ENCODE results near the gene MMP10.

DNA sequence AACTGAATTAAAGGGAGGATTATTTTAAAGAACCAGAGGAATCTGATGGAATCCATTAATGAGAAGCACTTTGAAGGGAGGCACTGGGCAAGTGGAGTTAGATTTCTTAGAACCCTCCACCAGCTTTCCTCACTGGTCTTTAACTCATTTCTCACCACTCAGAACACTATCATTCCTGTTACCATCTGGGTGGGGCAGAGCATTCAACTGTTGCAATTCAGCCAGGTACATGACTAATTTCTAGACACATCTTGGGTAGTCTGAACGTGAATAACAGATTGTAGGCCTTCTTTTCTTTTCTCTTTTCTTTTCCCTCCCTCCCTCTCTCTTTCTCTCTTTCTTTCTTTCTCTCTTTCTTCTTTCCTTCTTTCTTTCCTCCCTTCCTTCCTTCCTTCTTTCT, 33.1 kb upstream of the MMP10 start:
- TF ChIP-seq POLR2AphosphoS5 (IDR thresholded peaks at IDR 0.05; ENCODE audit: insufficient read depth, low read depth, low read length) (no peak), CTCF (IDR thresholded peaks at IDR 0.05; ENCODE audit: extremely low read depth in 1 of 2, insufficient read depth in 1 of 2, low read depth in 1 of 2, low read length in 2 of 2) (no peak), EZH2 (IDR thresholded peaks at IDR 0.05; ENCODE audit: borderline replicate concordance, low read depth, low read length, severe bottlenecking) (no peak), MYC (IDR thresholded peaks at IDR 0.05; ENCODE audit: low read depth, low read length) (no peak), GATA2 (IDR thresholded peaks at IDR 0.05; ENCODE audit: insufficient read depth, insufficient read length, low read depth, low read length) (no peak), POLR2A (IDR thresholded peaks at IDR 0.05; ENCODE audit: low read depth, low read length) (no peak), JUN (IDR thresholded peaks at IDR 0.05; ENCODE audit: borderline replicate concordance, insufficient read depth, insufficient read length, low read depth) (no peak)
- TF ChIP-seq, protein P1, sequence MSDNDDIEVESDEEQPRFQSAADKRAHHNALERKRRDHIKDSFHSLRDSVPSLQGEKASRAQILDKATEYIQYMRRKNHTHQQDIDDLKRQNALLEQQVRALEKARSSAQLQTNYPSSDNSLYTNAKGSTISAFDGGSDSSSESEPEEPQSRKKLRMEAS (IDR thresholded peaks at IDR 0.05; ENCODE audit: insufficient read depth, insufficient read length), result no peak

Data from endothelial cell of umbilical vein (primary cell).